ENCODE measurements around the gene WDR75.

- TF ChIP-seq CTCF (IDR thresholded peaks at IDR 0.05) (no peak), POLR2A (IDR thresholded peaks at IDR 0.05) (no peak)
These were observed 39.8 kb downstream of the WDR75 start for GRCh38 chr2:189481071-189481470.

Data from adrenal gland (tissue), 5 donors.